GM19467 (cell line): ENCODE results near the gene FBXL17.

ENCODE experiments used
- ATAC-seq: cut with Tn5 transposase; IDR thresholded peaks from one replicate; pipeline ENCODE4 v1.9.1; 2021; ENCODE audit warnings: mild to moderate bottlenecking, moderate library complexity; ENCODE audit not compliant: unreplicated experiment

Gene FBXL17

GRCh38 chr5:108102463-108102862 lies 279.4 kb downstream of the FBXL17 start:
- ATAC-seq = no peak

- ATAC-seq = no peak
Observed at GRCh38 chr5:108101821-108102220, 280.1 kb downstream of the FBXL17 start.

- ATAC-seq = no peak
Observed at GRCh38 chr5:108101130-108101529, 280.8 kb downstream of the FBXL17 start.

GRCh38 chr5:108094800-108095199 lies 287.1 kb downstream of the FBXL17 start:
- no peak for ATAC-seq

GRCh38 chr5:108093186-108093585 lies 288.7 kb downstream of the FBXL17 start:
- ATAC-seq = no peak

GRCh38 chr5:108090946-108091345 lies 291.0 kb downstream of the FBXL17 start:
- ATAC-seq = no peak

- ATAC-seq = no peak
Observed at GRCh38 chr5:108084105-108084504, 297.8 kb downstream of the FBXL17 start.

GRCh38 chr5:108083232-108083631 lies 298.7 kb downstream of the FBXL17 start:
- no peak for ATAC-seq

DNA sequence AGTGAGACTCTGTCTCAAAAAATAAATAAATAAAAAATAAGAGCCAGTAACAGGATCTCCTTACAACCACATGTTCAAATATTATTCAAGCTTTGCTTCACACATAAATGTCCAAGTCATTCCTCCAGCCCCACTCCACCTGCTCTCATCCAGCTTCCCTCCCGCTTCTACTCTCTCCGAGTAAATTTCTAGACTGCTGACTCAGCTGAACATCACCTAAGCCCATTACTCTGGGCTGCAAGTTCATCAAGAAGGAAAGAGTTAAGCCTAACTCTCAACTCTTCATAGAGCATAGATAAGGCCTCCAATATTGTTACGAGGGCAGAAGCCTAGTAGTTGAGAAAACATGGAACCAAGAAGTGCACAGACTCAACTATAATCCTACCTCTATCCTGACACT lies 300.2 kb downstream of the FBXL17 start:
- no peak for ATAC-seq

- ATAC-seq = no peak
Observed at GRCh38 chr5:108079753-108080152, 302.1 kb downstream of the FBXL17 start.

GRCh38 chr5:108078882-108079281 lies 303.0 kb downstream of the FBXL17 start:
- no peak for ATAC-seq

GRCh38 chr5:108078345-108078744 lies 303.6 kb downstream of the FBXL17 start:
- no peak for ATAC-seq

- no peak for ATAC-seq
Observed at GRCh38 chr5:108074626-108075025, 307.3 kb downstream of the FBXL17 start.

- no peak for ATAC-seq
Observed at GRCh38 chr5:108064302-108064701, 317.6 kb downstream of the FBXL17 start.

- ATAC-seq = no peak
Observed at GRCh38 chr5:108061941-108062340, 320.0 kb downstream of the FBXL17 start.

- no peak for ATAC-seq
Observed at GRCh38 chr5:108060340-108060739, 321.6 kb downstream of the FBXL17 start.

GRCh38 chr5:108059334-108059733 lies 322.6 kb downstream of the FBXL17 start:
- ATAC-seq = no peak

DNA sequence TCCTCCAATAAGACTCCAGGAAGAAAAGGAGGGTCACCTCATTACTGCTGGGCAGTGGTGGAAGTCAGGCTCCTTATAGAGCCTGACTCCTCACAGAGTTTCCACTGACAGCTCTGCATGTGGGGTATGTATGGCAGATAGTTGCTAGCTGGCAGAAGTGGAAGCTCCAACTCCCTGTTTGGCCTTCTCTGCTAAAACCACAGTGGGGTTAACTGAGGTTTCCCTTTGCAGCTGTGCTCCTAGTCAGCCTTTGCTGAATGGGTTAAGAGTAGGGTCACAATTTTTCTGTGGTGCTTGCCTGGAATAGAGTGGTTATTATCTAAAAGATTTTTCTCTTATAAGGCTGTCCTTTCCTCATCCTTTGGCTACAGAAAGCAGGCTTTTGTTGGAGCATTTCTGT lies 327.5 kb downstream of the FBXL17 start:
- ATAC-seq = no peak

DNA sequence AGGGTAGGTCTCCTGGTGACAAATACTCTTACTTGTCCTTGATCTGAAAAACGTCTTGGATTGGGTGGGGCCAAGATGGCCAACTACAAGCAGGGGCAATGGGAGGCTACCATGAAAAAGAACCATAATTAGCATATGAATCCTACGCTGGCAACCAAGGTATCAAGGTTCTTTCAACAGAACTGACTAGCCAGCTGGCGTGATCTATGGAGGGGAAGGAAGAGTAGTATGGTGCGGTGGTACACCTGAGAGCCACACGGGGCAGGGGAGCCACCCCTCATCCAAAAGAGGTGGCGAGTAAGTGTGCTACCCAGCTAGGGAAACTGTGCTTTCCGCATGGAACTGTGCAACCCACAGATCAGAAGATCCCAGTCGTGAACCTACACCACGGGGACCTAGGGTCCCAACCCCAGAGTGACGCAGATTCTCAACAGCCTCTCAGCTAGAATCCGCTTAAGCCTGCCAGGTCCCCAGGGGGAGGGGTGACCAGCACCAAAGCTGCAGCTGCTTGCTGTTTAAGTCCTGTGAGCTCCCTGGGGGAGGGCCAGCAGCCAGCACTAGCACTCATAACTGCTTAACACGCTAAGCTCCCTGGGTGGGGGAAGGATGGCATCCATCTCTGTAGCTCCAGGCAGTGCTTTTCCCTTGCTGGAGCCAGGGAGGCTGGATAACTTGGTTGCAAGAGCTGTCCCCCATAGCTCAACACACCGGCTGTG lies 334.8 kb downstream of the FBXL17 start:
- no peak for ATAC-seq

DNA sequence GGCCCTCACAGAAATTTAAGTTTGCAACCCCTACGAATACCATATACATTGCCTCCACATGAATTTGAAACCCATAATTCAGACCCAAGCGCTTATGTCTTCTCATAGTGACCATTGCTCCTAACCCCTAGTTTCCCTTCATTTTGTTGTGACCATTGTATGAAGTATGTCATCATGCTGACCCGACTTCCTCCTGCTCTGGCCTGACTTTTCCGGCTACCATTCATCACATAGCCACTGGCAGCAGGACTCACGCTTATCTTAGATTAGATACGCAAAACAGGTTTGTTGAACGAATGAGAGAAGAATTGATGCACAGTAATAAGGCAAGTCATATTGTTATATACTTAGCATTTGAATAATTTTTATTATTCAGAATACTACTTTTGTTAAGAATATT lies 345.4 kb downstream of the FBXL17 start:
- ATAC-seq = no peak

GRCh38 chr5:108028883-108029282 lies 353.0 kb downstream of the FBXL17 start:
- no peak for ATAC-seq

DNA sequence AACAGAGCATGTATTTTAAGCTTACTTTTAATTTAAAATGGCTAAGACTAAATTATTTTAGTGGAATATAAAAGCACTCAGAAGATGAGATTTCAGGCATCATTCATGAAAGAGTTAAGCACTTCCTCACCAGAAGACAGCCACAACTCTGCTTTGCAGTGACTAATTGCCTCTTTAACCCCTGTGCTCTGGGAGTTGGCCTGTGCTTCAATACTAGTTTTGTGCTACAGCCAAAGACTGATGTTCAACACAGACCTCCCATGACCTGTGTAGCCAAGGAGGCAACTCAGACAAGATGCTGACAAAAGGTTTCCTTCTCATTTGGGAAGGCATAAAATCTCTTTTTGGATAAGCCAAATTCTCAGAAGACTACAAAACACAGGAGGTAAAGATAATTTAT lies 353.5 kb downstream of the FBXL17 start:
- no peak for ATAC-seq

- no peak for ATAC-seq
Observed at GRCh38 chr5:108025957-108026356, 355.9 kb downstream of the FBXL17 start.
